ENCODE results near the gene DNAJC4. TPM values are rescaled to one million over a fixed set of nuclear protein-coding genes. Genes with fewer than 3 reads are reported as not detected.

The DNAJC4 gene
- total and polyA plus RNA-seq, 2 donors, result 10.7 to 57.6 TPM

Other genes starting within 250 kb of the DNAJC4 start
- gene OTUB1, start 244.1 kb upstream of the DNAJC4 start, total RNA-seq, result 19.5 TPM
- gene OTUB1, start 244.1 kb upstream of the DNAJC4 start, polyA plus RNA-seq, result 78.9 TPM
- gene FLRT1, start 194.6 kb upstream of the DNAJC4 start, total RNA-seq, result 1.7 TPM
- gene FLRT1, start 194.6 kb upstream of the DNAJC4 start, polyA plus RNA-seq, result 0.66 TPM
- 9.8 TPM for gene MACROD1, start 64.4 kb upstream of the DNAJC4 start, total RNA-seq
- gene MACROD1, start 64.4 kb upstream of the DNAJC4 start, polyA plus RNA-seq, result 25.1 TPM
- gene STIP1, start 44.4 kb upstream of the DNAJC4 start, total RNA-seq, result 42.7 TPM
- 84.0 TPM for gene STIP1, start 44.4 kb upstream of the DNAJC4 start, polyA plus RNA-seq
- gene FERMT3, start 23.8 kb upstream of the DNAJC4 start, total RNA-seq, result 7.8 TPM
- 16.8 TPM for gene FERMT3, start 23.8 kb upstream of the DNAJC4 start, polyA plus RNA-seq
- gene TRPT1, start 4.4 kb upstream of the DNAJC4 start, total RNA-seq, result 12.7 TPM
- gene TRPT1, start 4.4 kb upstream of the DNAJC4 start, polyA plus RNA-seq, result 45.3 TPM
- 15.4 TPM for gene NUDT22, start 4.3 kb upstream of the DNAJC4 start, total RNA-seq
- 61.0 TPM for gene NUDT22, start 4.3 kb upstream of the DNAJC4 start, polyA plus RNA-seq
- gene VEGFB, start 4.0 kb downstream of the DNAJC4 start, total RNA-seq, result 18.9 TPM
- gene VEGFB, start 4.0 kb downstream of the DNAJC4 start, polyA plus RNA-seq, result 123 TPM
- gene FKBP2, start 10.5 kb downstream of the DNAJC4 start, total RNA-seq, result 29.2 TPM
- 167 TPM for gene FKBP2, start 10.5 kb downstream of the DNAJC4 start, polyA plus RNA-seq
- gene PPP1R14B, start 16.4 kb downstream of the DNAJC4 start, total RNA-seq, result 31.6 TPM
- 62.8 TPM for gene PPP1R14B, start 16.4 kb downstream of the DNAJC4 start, polyA plus RNA-seq
- 14.8 TPM for gene PLCB3, start 21.0 kb downstream of the DNAJC4 start, total RNA-seq
- gene PLCB3, start 21.0 kb downstream of the DNAJC4 start, polyA plus RNA-seq, result 18.2 TPM
- 34.2 TPM for gene BAD, start 54.1 kb downstream of the DNAJC4 start, total RNA-seq
- gene BAD, start 54.1 kb downstream of the DNAJC4 start, polyA plus RNA-seq, result 111 TPM
- 4.7 TPM for gene GPR137, start 55.3 kb downstream of the DNAJC4 start, total RNA-seq
- gene GPR137, start 55.3 kb downstream of the DNAJC4 start, polyA plus RNA-seq, result 48.3 TPM
- gene KCNK4, start 60.8 kb downstream of the DNAJC4 start, total RNA-seq, result not detected
- 0.13 TPM for gene KCNK4, start 60.8 kb downstream of the DNAJC4 start, polyA plus RNA-seq
- gene CATSPERZ, start 69.8 kb downstream of the DNAJC4 start, total RNA-seq, result not detected
- 0.29 TPM for gene CATSPERZ, start 69.8 kb downstream of the DNAJC4 start, polyA plus RNA-seq
- 13.3 TPM for gene ESRRA, start 75.0 kb downstream of the DNAJC4 start, total RNA-seq
- gene ESRRA, start 75.0 kb downstream of the DNAJC4 start, polyA plus RNA-seq, result 53.2 TPM
- 124 TPM for gene TRMT112, start 87.0 kb downstream of the DNAJC4 start, total RNA-seq
- 245 TPM for gene TRMT112, start 87.0 kb downstream of the DNAJC4 start, polyA plus RNA-seq
- 69.0 TPM for gene PRDX5, start 87.6 kb downstream of the DNAJC4 start, total RNA-seq
- gene PRDX5, start 87.6 kb downstream of the DNAJC4 start, polyA plus RNA-seq, result 294 TPM
- gene CCDC88B, start 109.7 kb downstream of the DNAJC4 start, total RNA-seq, result 2.6 TPM
- 10.2 TPM for gene CCDC88B, start 109.7 kb downstream of the DNAJC4 start, polyA plus RNA-seq
- 14.8 TPM for gene RPS6KA4, start 128.6 kb downstream of the DNAJC4 start, total RNA-seq
- gene RPS6KA4, start 128.6 kb downstream of the DNAJC4 start, polyA plus RNA-seq, result 32.7 TPM